NCI-H2171 treated with DMSO at 0.1 percent for 48 hours (cell line): ENCODE measurements around the gene SEMA3F.
A peak's percentile ranks its signal among the peaks of the same experiment; 100 is the strongest.
"Not testable (repeated sequence)": the region's sequence is repeated elsewhere in the genome, so short reads cannot be mapped to it uniquely, and the experiment has no call there.

Experiments used
- DNase-seq: peaks from one replicate; lab custom pipeline; 2025; lab: John Stamatoyannopoulos, UW

The SEMA3F gene

GRCh38 chr3:50193746-50194127 lies 38.6 kb downstream of the SEMA3F start:
- DNase-seq, result no peak

GRCh38 chr3:50194128-50194902 lies 39.2 kb downstream of the SEMA3F start:
- peak; percentile 5 for DNase-seq

DNA sequence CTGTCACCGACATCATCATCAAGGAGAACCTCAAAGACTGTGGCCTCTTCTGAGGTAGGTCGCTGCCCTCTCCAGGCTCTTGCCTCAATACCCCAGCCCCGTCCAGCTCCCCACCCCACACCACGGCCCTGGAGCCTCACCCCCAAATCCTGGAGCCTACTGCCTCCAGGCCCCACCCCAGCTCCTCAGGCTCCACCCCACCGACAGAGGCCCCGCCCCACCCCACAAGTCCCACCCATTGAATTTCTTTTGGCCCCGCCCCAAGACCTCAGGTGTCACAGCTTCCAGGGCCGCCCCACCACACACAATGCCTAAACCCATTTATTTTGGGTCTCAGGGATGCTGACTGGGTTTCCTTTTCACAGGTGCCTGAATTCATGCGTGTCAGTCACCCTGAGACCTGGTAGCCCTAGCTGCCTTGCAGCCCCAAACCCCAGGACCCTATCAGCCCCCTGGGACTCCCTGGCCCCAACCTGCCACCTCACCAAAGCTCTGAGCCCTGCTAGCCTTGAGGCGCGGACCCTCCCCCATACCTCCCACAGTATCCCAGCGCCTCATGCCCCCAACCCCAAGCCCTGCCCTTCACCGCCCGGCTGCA lies 39.9 kb downstream of the SEMA3F start:
- DNase-seq, result no peak

DNA sequence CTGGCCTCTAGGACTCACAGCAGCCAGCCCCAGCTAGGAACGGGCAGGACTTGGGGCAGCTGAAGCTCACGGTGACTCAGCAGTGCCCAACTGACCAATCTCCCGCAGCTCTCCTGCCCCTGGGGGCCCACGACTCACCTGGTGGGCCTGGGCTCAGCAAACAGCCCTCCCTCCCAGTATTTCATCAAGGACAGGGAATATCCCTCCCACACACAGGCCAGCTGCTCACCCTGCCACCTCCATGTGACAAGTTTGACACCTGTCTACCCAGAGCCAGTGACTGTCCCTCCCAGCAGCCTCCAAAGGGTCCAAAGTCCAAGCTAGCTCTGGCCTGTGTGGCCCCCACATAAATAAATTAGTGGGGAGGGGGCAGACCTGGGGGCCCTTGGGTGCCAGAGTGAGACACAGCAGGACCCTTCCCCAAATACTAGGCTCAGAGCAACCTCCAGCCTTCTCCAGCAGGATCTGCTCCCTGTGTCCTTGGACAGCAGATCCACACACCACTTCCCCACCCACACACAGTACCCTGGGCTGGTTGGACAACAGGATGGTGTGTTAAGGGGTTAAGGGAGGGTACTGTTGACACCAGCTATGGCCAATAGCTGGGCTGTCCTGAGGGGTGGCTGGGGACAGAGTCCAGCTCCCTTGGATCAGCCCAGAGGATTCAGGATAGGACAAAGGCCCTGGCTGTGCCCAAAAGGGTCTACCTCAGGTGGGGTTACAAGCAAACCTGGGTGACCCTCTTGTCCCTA lies 40.6 kb downstream of the SEMA3F start:
- DNase-seq, result no peak

DNA sequence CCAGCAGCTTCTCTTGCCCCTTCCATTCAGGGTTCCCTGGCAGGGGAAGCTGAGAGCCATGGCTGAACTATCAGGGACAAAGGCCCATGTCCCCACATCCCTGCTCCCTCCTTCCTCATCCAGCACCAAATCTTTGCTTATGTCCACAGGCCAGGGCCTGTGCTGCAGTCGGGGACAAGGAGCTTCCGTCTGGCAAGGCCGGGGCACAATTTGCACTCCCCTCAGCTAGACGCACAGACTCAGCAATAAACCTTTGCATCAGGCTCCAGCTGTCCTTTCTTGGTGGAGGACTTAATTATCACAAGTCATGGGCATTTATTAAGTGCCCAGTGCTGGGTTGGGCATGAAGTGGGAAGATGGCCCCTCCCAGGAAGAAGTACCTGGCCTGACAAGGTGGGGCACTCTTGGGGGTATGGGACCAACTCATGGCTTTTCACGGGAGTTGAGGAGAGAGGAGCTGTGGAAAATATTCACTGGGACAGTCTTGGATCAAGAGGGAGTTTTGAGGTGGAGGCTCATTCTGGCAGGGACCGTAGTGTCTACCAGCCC lies 41.2 kb downstream of the SEMA3F start:
- DNase-seq, result no peak

GRCh38 chr3:50201573-50202315 lies 46.6 kb downstream of the SEMA3F start:
- DNase-seq, result no peak

GRCh38 chr3:50202353-50203112 lies 47.4 kb downstream of the SEMA3F start:
- DNase-seq, result no peak

- no peak for DNase-seq
These were observed 48.1 kb downstream of the SEMA3F start for GRCh38 chr3:50203113-50203808.

DNA sequence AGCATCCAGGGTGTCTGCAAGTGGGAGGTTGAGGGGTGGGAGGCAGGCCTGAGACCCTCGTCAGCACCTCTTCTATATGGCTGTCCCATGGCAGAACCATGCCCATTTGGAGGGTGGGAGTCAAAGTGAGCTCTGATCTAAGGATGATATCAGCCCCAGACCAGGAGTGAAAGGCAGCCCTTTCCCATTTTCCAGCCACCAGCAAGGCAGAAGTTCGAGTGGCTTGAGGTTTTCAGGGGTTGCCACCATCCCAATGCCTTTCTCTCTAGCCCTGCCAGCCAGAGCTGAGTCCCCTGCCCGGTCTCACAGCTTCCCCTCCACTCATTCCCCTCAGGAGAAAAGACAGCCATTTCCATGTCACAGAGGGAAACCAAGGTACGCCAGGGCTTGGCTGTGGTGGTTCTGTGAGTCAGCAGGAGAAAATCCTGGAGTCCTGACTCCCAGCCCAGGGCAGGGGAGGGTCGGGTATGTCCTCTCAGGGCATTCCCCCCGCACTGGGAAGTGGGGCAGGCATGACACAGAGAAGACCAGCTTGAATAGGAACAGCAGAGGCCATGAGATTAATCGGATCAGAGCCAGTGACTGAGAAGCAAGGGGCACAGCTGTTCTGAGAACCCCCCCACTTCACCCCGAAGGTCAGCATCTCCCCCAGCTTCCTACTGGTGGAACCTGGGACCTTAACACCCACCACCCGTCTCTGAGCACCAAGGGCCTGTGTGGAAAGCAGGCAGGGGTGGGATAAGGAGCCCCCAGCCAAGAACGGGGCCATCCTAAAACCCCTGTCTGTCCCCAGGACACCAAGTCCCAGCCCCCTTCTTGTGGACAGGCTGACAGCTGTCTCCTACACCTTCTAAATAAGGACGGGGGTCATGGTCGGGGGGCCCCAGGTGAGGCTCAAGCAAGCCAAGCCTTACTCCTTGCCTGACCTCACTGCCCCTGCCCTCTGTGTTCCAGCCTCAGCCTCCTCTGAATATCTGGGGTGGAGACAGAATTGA lies 49.0 kb downstream of the SEMA3F start:
- no peak for DNase-seq

DNA sequence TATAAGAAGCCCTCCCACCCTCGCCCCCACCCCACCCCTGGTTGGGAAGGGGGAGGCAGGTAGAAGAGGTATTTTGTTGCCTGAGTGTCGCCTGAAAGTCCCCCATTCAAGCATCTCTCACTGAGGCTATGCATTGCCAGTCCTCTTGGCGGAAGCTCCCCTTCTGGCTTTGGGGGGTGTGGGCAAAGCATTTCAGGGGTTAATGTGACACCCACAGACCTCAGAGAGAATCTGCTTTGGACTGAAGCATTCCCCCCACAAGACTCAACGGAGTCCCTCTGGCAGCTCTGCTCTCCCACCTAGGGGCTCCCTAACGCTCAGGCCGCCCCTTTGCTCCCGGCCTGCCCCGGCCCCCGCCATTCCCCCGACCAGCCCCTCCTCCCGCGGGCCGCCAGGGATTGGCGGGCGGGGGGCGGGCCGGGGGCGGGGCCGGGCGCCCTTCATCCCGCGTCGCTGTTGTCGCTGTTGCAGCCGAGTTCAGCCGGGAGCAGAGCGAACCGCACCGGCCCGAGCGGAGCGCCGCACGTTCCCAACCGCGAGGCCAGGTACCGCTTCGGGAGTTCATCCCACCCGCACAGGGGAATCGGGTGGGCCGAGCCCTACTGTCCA lies 49.8 kb downstream of the SEMA3F start, which contains the start of gene SLC38A3:
Gene SLC38A3 (plus strand): TSS at position 468 of the 609 bp plus-strand sequence. CDS start 8,929 bp downstream, outside the sequence.
- peak; percentile 27 for DNase-seq

- DNase-seq, result no peak
These were observed 50.5 kb downstream of the SEMA3F start for GRCh38 chr3:50205413-50206276.

GRCh38 chr3:50207359-50208042 lies 52.4 kb downstream of the SEMA3F start:
- no peak for DNase-seq

- DNase-seq, result no peak
These were observed 53.7 kb downstream of the SEMA3F start for GRCh38 chr3:50208677-50209344.

DNA sequence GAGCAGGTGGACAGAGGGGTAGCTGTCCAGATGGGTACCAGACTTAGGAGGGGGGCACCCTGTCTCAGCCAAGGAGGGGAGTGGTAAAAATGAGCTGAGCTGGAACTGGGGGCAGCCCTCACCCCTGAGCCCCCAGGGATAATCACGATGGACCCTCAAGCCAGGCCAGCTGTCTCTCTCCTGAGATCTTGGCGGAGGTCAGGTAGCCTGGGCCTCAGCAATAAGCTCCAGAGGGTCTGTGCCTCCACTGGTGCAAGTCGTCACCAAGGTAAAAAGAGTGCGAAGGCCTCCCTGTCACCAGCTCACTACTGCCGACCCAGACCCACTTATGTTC lies 55.0 kb downstream of the SEMA3F start:
- no peak for DNase-seq

- no peak for DNase-seq
These were observed 55.6 kb downstream of the SEMA3F start for GRCh38 chr3:50210510-50211367.

- DNase-seq, result not testable (repeated sequence)
These were observed 56.2 kb downstream of the SEMA3F start for GRCh38 chr3:50211368-50211717.
